K562 (cell line): ENCODE measurements around the gene PLA1A. TPM values are rescaled to one million over a fixed set of nuclear protein-coding genes. Genes with fewer than 3 reads are reported as not detected.
A peak's percentile ranks its signal among the peaks of the same experiment; 100 is the strongest.

Experiments used
- ATF7 ChIP-seq: fragments of 450-650 bp; IDR thresholded peaks from 2 replicates; pipeline ENCODE4 v1.7.1; 2014; ENCODE audit warnings: mild to moderate bottlenecking, moderate library complexity
- EP400 ChIP-seq: fragments of 450-650 bp; IDR thresholded peaks from 2 replicates; pipeline ENCODE4 v1.6.1; 2017; ENCODE audit warnings: antibody characterized with exemption, mild to moderate bottlenecking, moderate library complexity
- KLF1 ChIP-seq: fragments of 450-650 bp; IDR thresholded peaks from 2 replicates; pipeline ENCODE4 v1.6.1; 2016; ENCODE audit warnings: missing genetic modification characterization, missing compliant biosample characterization
- MAZ ChIP-seq, 2 experiments: fragments of 450-650 bp in 1 of 2; sonication (generic) in 1 of 2; formaldehyde crosslinking; IDR thresholded peaks in 1 of 2; conservative IDR thresholded peaks in 1 of 2; 2 replicates each; pipeline versions ENCODE4 v1.4.0 to v1.5.0; 2020; ENCODE audit warnings: mild to moderate bottlenecking in 1 of 2, missing genetic modification reagents in 1 of 2
- MNT ChIP-seq, 2 experiments: fragments of 450-650 bp; conservative IDR thresholded peaks; 2 replicates each; pipeline ENCODE4 v1.6.1; 2017; ENCODE audit warnings: mild to moderate bottlenecking in 2 of 2, moderate library complexity in 2 of 2
- MYNN ChIP-seq, 2 experiments: sonication (generic); formaldehyde crosslinking in 1 of 2; IDR thresholded peaks; 2 replicates each; pipeline versions ENCODE4 v1.5.0 to v1.6.1; 2016 to 2020; ENCODE audit warnings: antibody characterized with exemption in 1 of 2, missing genetic modification reagents in 1 of 2
- NRF1 ChIP-seq, 2 experiments: fragments of 450-650 bp; IDR thresholded peaks in 1 of 2; conservative IDR thresholded peaks in 1 of 2; 2 replicates each; pipeline ENCODE4 v1.6.1; 2014; ENCODE audit warnings: mild to moderate bottlenecking in 2 of 2
- PRDM10 ChIP-seq: fragments of 450-650 bp; IDR thresholded peaks from 2 replicates; pipeline ENCODE4 v1.6.1; 2018; ENCODE audit not compliant: partially characterized antibody
- RBFOX2 ChIP-seq: fragments of 200-400 bp; formaldehyde crosslinking; IDR thresholded peaks from 2 replicates; pipeline ENCODE4 v1.6.1; 2017; ENCODE audit warnings: low read depth, mild to moderate bottlenecking, low read length, moderate library complexity
- VEZF1 ChIP-seq: fragments of 200-800 bp; sonication (Bioruptor generic); IDR thresholded peaks from 2 replicates; pipeline ENCODE4 v1.6.1; 2017; ENCODE audit warnings: missing genetic modification characterization, missing compliant biosample characterization
- ZNF175 ChIP-seq: fragments of 200-800 bp; sonication (Bioruptor generic); IDR thresholded peaks from 2 replicates; pipeline ENCODE4 v1.6.1; 2016; ENCODE audit warnings: low read depth, mild to moderate bottlenecking, missing genetic modification characterization, missing compliant biosample characterization
- polyA plus RNA-seq, 8 experiments: library from polyadenylated mRNA; depleted of rRNA in 4 of 8; stranded (reverse) in 5 of 8; unstranded in 3 of 8; fragments of >200 nt; fragmentation: Nextera tagmentation in 2 of 8; fragmentation: Illumina TruSeq in 1 of 8; extraction: Ambion mirVana in 2 of 8; extraction: Trizol in 1 of 8; gene quantifications; 2 replicates each; pipeline versions ENCODE4 v1.2.1 to v1.2.3, GENCODE V29; 2011 to 2014; ENCODE audit warnings: inconsistent platforms in 1 of 8, missing spikeins in 1 of 8
- total RNA-seq, 7 experiments: library from RNA; depleted of rRNA in 6 of 7; stranded (reverse); fragments of >200 nt in 6 of 7; fragmentation: Illumina TruSeq in 2 of 7; extraction: Trizol in 2 of 7; gene quantifications; 2 replicates each; pipeline versions ENCODE4 v1.2.1 to v1.2.3, GENCODE V29; 2011 to 2021; ENCODE audit warnings: low replicate concordance in 1 of 7

The PLA1A gene
- total and polyA plus RNA-seq, 9 of the 15 experiments (the other 6 are each of a cell fraction or from before 2014, with no cell fraction given) = not detected

- TF ChIP-seq MYNN (IDR thresholded peaks at IDR 0.05) = 0 out of 2 replicates have a peak, but pooled peaks have one; percentile 16
- no peak for TF ChIP-seq MYNN (CRISPR knock-in tag; IDR thresholded peaks at IDR 0.05)
- TF ChIP-seq ATF7 = peak; percentile 41; the same call in 1 of the 2 replicates
- peak; percentile 70 to 75 for TF ChIP-seq NRF1 (conservative IDR thresholded peaks at IDR 0.05 in 1 of 2, IDR thresholded peaks at IDR 0.05 in 1 of 2)
- TF ChIP-seq MNT (conservative IDR thresholded peaks at IDR 0.05) = peak in 1 of 2 experiments; percentile 25; a peak in 1 of 4 replicates
- TF ChIP-seq MAZ (CRISPR knock-in tag; conservative IDR thresholded peaks at IDR 0.05 in 1 of 2, IDR thresholded peaks at IDR 0.05 in 1 of 2) = peak in 1 of 2 experiments; percentile 37; a peak in 1 of 4 replicates
- TF ChIP-seq VEZF1 (CRISPR knock-in tag) = peak; percentile 28; the same call in 1 of the 2 replicates
- peak; percentile 82 for TF ChIP-seq RBFOX2
- TF ChIP-seq PRDM10 = peak; percentile 49
- TF ChIP-seq ZNF175 = 0 out of 2 replicates have a peak, but pooled peaks have one; percentile 55
- TF ChIP-seq KLF1 (tag) = 0 out of 2 replicates have a peak, but pooled peaks have one; percentile 35
- peak; percentile 37 for TF ChIP-seq EP400
Observed at GRCh38 chr3:119579366-119580066, 18.2 kb upstream of the PLA1A start, which contains the start of gene ADPRH (continued).
